Colon (tissue), 2 donors: ENCODE measurements around the gene PRDM12.

ENCODE experiments used
- FAIRE-seq: peaks from 2 replicates; lab custom pipeline; 2012; peaks lifted over from hg19 to GRCh38; lab: Jason Lieb, UNC
- donor health status: control.
- donor health status: control.

PRDM12 gene

DNA sequence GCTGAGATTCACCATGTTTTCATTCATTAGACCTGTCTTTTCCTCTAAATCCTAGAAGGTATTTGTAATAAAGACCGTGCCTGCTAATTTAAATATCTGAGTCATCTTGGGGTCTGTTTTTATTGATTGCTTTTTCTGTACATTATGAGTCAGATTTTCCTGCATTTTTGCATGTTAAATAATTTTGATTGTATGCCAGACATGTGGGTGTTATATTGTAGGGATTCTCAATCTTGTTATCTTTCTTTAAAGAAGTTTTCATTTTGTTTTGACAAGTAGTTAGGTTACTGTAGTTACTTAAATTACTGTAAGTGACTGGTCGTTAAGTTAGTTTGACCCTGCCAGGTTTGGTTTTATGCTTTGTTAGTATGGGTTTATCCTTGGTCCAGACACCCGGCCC, 64.3 kb downstream of the PRDM12 start:
- no peak for FAIRE-seq

DNA sequence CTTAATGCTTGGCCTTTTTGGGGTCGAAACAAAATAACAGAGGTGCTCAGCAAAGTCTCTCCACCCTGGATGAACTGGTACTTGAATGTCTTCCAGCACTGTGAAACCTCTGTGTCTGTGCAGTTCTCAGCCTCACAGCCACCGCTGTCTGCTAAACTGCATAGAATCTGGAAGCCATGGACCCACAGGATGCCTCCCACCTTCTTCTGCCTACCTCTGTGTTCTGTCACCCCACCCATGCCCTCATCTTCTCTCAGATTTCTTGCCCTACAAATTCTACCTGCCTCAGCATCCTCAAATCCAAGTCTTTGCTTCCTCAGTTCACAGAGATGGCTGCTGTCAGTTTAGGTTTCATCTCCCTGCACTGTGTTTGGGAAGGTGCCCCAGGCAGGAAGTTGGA, 64.8 kb downstream of the PRDM12 start:
- FAIRE-seq = no peak

DNA sequence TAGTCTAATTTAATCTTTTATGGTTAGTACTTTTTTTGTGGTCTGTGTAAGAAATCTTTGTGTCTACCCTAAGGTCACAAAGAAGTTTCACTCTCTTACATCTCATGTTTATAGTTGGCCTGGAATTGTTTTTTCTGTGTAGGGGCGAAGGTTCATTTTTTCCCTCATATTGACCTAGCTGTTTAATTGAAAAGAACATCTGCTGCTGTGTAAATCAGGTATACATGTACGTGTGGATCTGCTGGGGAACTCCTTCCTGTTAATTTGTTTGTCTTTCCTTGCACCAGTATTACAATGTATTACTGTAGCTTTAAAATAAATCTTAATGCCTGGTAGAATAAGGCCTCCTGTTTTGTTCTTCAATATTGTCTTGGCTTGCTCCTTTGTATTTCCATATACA, 67.0 kb downstream of the PRDM12 start:
- no peak for FAIRE-seq

GRCh38 chr9:130732136-130732535, 67.7 kb downstream of the PRDM12 start:
- no peak for FAIRE-seq
